ENCODE measurements around the gene DYRK1A.
A peak's percentile ranks its signal among the peaks of the same experiment; 100 is the strongest.

Gene DYRK1A

DNA sequence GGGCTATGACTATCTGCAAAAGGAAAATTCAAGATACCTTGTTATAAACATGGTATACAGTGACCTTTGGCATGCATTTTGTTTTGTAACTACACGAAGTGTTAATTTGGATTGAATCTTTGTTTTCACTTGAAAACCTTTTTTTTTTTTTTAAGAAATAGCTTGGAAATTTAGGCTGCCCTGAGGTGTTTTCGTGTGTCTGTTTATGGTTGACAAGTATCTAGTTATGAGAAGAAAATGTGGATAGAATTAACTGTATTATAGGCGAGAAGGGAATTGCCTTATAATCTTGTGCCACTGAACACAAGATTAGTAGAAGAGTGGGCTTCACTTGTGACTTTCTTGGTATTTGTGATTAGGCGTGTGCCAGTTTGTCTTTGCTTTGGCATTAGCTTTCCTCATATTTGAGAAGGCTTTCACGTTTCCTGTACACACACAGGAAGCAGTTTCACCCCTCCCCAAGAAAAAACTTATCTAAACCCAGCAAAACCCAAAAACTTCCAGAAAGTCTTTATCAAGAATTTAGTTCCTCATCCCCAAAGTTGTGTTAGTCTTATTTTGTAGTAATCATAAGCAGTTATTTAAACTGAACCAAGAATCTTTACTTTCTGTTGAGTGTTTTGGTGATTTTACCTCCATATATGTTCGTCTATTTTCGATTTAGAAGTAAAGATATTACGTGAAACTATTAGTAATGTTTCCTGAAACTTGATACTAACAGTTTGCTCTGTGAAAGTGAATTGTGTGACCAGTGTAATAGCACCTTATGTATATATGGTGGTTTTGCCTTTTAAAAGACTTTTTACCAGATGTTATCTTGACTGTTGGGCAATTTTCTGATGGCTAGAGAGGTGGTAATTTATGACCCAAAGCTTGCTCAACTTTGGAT is 3.8 kb downstream of the DYRK1A start (continued):
- TF ChIP-seq ZNF175 (tag by site-specific recombination; IDR thresholded peaks at IDR 0.05) (no peak), ZNF747 (tag by site-specific recombination; IDR thresholded peaks at IDR 0.05) (no peak), ZNF530 (tag by site-specific recombination; IDR thresholded peaks at IDR 0.05; ENCODE audit: low read depth) (no peak), ZNF302 (tag by site-specific recombination; IDR thresholded peaks at IDR 0.05; ENCODE audit: low read depth) (no peak), ZNF514 (tag by site-specific recombination; IDR thresholded peaks at IDR 0.05) (no peak), ZNF571 (tag by site-specific recombination; IDR thresholded peaks at IDR 0.05) (no peak), ZNF366 (tag by site-specific recombination; conservative IDR thresholded peaks at IDR 0.05) (peak; percentile 92), ZNF341 (tag by site-specific recombination; IDR thresholded peaks at IDR 0.05; ENCODE audit: low read depth) (no peak), ZNF510 (tag by site-specific recombination; IDR thresholded peaks at IDR 0.05; ENCODE audit: insufficient replicate concordance) (no peak), ZBTB21 (tag by site-specific recombination; IDR thresholded peaks at IDR 0.05) (peak; percentile 67), ZNF292 (tag by site-specific recombination; IDR thresholded peaks at IDR 0.05; ENCODE audit: borderline replicate concordance, low read depth) (no peak), ZNF624 (tag by site-specific recombination; IDR thresholded peaks at IDR 0.05) (0 out of 2 replicates have a peak, but pooled peaks have one; percentile 43), ZNF670 (tag by site-specific recombination; IDR thresholded peaks at IDR 0.05; ENCODE audit: low read depth) (no peak), PRDM1 (tag by site-specific recombination; IDR thresholded peaks at IDR 0.05) (peak; percentile 68; the same call in 1 of the 2 replicates), TRIM28 (IDR thresholded peaks at IDR 0.05; ENCODE audit: borderline replicate concordance, low read length) (peak; percentile 74), ZNF266 (tag by site-specific recombination; IDR thresholded peaks at IDR 0.05; ENCODE audit: low read depth) (no peak)
- TF ChIP-seq, protein P1, sequence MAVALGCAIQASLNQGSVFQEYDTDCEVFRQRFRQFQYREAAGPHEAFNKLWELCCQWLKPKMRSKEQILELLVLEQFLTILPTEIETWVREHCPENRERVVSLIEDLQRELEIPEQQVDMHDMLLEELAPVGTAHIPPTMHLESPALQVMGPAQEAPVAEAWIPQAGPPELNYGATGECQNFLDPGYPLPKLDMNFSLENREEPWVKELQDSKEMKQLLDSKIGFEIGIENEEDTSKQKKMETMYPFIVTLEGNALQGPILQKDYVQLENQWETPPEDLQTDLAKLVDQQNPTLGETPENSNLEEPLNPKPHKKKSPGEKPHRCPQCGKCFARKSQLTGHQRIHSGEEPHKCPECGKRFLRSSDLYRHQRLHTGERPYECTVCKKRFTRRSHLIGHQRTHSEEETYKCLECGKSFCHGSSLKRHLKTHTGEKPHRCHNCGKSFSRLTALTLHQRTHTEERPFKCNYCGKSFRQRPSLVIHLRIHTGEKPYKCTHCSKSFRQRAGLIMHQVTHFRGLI (tag by site-specific recombination; IDR thresholded peaks at IDR 0.05) = no peak
- TF ChIP-seq, protein P2, sequence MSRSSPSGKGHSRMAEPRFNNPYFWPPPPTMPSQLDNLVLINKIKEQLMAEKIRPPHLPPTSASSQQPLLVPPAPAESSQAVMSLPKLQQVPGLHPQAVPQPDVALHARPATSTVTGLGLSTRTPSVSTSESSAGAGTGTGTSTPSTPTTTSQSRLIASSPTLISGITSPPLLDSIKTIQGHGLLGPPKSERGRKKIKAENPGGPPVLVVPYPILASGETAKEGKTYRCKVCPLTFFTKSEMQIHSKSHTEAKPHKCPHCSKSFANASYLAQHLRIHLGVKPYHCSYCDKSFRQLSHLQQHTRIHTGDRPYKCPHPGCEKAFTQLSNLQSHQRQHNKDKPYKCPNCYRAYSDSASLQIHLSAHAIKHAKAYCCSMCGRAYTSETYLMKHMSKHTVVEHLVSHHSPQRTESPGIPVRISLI (tag by site-specific recombination; IDR thresholded peaks at IDR 0.05) = 0 out of 2 replicates have a peak, but pooled peaks have one; percentile 51
- TF ChIP-seq, protein P3, sequence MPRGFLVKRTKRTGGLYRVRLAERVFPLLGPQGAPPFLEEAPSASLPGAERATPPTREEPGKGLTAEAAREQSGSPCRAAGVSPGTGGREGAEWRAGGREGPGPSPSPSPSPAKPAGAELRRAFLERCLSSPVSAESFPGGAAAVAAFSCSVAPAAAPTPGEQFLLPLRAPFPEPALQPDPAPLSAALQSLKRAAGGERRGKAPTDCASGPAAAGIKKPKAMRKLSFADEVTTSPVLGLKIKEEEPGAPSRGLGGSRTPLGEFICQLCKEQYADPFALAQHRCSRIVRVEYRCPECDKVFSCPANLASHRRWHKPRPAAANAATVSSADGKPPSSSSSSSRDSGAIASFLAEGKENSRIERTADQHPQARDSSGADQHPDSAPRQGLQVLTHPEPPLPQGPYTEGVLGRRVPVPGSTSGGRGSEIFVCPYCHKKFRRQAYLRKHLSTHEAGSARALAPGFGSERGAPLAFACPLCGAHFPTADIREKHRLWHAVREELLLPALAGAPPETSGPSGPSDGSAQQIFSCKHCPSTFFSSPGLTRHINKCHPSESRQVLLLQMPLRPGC (tag by site-specific recombination; IDR thresholded peaks at IDR 0.05) = peak; percentile 62; the same call in 1 of the 2 replicates
- TF ChIP-seq, protein P4, sequence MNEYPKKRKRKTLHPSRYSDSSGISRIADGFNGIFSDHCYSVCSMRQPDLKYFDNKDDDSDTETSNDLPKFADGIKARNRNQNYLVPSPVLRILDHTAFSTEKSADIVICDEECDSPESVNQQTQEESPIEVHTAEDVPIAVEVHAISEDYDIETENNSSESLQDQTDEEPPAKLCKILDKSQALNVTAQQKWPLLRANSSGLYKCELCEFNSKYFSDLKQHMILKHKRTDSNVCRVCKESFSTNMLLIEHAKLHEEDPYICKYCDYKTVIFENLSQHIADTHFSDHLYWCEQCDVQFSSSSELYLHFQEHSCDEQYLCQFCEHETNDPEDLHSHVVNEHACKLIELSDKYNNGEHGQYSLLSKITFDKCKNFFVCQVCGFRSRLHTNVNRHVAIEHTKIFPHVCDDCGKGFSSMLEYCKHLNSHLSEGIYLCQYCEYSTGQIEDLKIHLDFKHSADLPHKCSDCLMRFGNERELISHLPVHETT (tag by site-specific recombination; IDR thresholded peaks at IDR 0.05) = 0 out of 2 replicates have a peak, but pooled peaks have one; percentile 60
- TF ChIP-seq, protein P5, sequence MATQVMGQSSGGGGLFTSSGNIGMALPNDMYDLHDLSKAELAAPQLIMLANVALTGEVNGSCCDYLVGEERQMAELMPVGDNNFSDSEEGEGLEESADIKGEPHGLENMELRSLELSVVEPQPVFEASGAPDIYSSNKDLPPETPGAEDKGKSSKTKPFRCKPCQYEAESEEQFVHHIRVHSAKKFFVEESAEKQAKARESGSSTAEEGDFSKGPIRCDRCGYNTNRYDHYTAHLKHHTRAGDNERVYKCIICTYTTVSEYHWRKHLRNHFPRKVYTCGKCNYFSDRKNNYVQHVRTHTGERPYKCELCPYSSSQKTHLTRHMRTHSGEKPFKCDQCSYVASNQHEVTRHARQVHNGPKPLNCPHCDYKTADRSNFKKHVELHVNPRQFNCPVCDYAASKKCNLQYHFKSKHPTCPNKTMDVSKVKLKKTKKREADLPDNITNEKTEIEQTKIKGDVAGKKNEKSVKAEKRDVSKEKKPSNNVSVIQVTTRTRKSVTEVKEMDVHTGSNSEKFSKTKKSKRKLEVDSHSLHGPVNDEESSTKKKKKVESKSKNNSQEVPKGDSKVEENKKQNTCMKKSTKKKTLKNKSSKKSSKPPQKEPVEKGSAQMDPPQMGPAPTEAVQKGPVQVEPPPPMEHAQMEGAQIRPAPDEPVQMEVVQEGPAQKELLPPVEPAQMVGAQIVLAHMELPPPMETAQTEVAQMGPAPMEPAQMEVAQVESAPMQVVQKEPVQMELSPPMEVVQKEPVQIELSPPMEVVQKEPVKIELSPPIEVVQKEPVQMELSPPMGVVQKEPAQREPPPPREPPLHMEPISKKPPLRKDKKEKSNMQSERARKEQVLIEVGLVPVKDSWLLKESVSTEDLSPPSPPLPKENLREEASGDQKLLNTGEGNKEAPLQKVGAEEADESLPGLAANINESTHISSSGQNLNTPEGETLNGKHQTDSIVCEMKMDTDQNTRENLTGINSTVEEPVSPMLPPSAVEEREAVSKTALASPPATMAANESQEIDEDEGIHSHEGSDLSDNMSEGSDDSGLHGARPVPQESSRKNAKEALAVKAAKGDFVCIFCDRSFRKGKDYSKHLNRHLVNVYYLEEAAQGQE (tag by site-specific recombination; IDR thresholded peaks at IDR 0.05) = no peak
- TF ChIP-seq, protein P6, sequence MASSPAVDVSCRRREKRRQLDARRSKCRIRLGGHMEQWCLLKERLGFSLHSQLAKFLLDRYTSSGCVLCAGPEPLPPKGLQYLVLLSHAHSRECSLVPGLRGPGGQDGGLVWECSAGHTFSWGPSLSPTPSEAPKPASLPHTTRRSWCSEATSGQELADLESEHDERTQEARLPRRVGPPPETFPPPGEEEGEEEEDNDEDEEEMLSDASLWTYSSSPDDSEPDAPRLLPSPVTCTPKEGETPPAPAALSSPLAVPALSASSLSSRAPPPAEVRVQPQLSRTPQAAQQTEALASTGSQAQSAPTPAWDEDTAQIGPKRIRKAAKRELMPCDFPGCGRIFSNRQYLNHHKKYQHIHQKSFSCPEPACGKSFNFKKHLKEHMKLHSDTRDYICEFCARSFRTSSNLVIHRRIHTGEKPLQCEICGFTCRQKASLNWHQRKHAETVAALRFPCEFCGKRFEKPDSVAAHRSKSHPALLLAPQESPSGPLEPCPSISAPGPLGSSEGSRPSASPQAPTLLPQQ (tag by site-specific recombination; IDR thresholded peaks at IDR 0.05) = peak; percentile 51; the same call in 1 of the 2 replicates
- TF ChIP-seq, protein P7, sequence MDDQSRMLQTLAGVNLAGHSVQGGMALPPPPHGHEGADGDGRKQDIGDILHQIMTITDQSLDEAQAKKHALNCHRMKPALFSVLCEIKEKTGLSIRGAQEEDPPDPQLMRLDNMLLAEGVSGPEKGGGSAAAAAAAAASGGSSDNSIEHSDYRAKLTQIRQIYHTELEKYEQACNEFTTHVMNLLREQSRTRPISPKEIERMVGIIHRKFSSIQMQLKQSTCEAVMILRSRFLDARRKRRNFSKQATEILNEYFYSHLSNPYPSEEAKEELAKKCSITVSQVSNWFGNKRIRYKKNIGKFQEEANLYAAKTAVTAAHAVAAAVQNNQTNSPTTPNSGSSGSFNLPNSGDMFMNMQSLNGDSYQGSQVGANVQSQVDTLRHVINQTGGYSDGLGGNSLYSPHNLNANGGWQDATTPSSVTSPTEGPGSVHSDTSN (CRISPR knock-in tag; IDR thresholded peaks at IDR 0.05) = no peak
- TF ChIP-seq, protein P8, sequence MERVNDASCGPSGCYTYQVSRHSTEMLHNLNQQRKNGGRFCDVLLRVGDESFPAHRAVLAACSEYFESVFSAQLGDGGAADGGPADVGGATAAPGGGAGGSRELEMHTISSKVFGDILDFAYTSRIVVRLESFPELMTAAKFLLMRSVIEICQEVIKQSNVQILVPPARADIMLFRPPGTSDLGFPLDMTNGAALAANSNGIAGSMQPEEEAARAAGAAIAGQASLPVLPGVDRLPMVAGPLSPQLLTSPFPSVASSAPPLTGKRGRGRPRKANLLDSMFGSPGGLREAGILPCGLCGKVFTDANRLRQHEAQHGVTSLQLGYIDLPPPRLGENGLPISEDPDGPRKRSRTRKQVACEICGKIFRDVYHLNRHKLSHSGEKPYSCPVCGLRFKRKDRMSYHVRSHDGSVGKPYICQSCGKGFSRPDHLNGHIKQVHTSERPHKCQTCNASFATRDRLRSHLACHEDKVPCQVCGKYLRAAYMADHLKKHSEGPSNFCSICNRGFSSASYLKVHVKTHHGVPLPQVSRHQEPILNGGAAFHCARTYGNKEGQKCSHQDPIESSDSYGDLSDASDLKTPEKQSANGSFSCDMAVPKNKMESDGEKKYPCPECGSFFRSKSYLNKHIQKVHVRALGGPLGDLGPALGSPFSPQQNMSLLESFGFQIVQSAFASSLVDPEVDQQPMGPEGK (tag by site-specific recombination; IDR thresholded peaks at IDR 0.05) = peak; percentile 67; the same call in 1 of the 2 replicates

Data from HEK293 (cell line).